HUDEP-2 (cell line): ENCODE measurements around the gene PLXNA3.

ENCODE experiments used
- DNase-seq, 76 experiments: peaks; one replicate each; lab custom pipeline; 2025; ENCODE audit not compliant: unreplicated experiment in 76 of 76; lab: John Stamatoyannopoulos, UW

Gene PLXNA3

GRCh38 chrX:154434394-154435168 lies 23.5 kb upstream of the PLXNA3 start:
- DNase-seq, result no peak

DNA sequence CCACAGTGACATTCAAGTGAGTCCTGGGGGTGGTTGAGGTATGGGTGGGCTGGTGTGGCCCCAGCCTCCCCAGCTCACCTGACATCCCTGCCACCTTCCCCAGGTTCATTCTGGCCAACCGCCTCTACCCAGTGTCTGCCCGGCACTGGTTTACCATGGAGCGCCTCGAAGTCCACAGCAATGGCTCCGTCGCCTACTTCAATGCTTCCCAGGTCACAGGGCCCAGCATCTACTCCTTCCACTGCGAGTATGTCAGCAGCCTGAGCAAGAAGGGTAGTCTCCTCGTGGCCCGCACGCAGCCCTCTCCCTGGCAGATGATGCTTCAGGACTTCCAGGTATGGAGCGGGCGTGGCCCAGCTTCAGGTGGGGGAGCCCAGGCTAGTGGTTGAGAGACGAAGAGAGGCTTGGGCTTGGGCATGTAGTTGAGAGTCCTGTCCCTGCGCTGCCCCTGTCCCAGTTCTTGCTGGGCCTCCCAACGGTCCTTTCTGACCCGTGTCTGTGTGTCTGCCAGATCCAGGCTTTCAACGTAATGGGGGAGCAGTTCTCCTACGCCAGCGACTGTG lies 22.8 kb upstream of the PLXNA3 start:
- DNase-seq, result no peak

GRCh38 chrX:154436374-154436982 lies 21.6 kb upstream of the PLXNA3 start:
- peak in 9 of 76 experiments; percentile 5 to 42 (median 22) for DNase-seq

DNA sequence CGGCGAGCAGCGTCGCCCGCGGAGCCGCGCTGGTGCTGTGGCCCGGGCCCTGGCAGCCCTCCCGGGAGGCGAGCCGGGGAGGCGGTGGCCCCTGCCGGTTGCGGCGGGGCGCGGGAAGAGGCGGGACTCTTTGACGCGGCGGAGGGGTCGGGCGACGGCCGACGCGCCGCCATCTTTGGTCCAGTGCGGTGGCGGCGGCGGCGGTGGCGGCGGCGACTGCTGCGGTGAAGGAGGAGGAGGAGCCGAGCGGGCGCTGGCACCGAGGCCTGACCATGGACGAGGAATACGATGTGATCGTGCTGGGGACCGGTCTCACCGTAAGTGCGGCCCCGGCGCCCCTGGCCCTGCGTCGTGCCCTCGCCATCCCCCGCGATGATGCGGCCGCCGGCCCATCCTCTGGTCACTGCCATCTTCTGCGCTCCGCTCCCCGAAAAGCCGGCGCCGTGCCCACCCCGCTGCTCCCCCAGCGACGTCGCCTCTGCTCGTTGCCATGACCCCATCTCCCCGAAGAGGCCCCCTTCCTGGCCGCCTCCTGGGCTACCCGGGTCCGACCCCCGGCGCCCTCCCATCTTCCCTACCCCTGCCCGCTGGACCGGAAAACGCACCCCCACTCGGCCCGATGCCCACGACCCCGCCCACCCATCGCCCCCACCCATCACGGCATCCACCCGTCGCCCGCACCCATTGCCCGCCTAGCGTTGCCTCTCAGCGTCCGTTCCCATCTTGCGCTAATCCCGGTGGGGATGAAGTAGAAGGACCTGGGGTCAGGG lies 20.9 kb upstream of the PLXNA3 start, which contains the start of gene GDI1:
Gene GDI1, plus strand, starts transcription at position 172 of the 770 bp plus-strand sequence. Its CDS starts 101 bp downstream, at position 273.
- peak in 25 of 76 experiments; percentile 3 to 44 (median 21) for DNase-seq

DNA sequence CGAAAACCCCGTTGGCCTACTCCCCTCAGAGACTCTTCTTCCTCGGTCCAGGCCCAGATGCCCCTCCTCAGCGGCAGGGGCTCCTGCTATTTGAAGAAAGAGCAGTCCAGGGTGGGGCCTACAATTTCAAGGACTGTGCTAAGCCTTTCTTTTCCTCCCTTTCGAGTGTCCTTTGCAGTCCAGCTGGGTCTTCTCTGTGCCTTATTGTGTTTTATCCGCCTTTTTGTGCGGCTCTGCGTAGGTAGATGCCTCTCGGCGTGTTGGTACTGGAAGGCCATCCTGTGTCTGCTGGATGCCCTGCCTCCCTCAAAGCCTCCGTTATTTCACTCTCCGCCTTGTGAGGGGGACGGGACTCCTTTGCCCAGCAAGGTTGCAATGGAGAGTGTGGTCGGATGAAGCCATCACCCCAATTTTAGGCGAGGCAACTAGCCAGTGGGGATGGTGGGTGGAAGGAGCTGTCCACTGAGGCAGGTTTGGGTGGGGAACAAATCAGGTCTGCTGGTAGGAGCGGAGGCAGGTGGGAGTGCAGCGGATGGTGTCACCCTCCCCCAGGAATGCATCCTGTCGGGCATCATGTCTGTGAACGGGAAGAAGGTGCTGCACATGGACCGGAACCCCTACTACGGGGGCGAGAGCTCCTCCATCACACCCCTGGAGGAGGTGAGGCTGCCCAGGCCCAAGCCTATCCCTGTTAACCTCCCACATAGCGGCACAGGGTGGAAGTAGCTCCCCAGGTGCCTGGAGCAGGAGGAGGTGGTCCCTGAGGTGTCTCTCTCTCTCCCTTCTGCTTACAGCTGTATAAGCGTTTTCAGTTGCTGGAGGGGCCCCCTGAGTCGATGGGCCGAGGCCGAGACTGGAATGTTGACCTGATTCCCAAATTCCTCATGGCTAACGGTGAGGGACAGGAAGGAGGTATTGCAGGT lies 19.8 kb upstream of the PLXNA3 start:
- no peak for DNase-seq

DNA sequence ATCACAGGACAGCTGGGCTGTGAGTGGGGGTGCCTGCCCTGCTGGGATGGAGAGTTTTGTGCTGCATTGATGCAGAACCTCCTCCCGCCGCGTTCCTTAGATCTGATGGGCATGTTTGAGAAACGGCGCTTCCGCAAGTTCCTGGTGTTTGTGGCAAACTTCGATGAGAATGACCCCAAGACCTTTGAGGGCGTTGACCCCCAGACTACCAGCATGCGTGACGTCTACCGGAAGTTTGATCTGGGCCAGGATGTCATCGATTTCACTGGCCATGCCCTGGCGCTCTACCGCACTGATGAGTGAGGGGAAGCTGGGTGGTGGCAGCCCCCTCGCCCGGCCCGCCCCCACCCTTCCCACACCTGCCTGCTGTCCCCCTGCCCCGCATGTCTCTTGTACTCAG lies 18.2 kb upstream of the PLXNA3 start:
- no peak for DNase-seq

DNA sequence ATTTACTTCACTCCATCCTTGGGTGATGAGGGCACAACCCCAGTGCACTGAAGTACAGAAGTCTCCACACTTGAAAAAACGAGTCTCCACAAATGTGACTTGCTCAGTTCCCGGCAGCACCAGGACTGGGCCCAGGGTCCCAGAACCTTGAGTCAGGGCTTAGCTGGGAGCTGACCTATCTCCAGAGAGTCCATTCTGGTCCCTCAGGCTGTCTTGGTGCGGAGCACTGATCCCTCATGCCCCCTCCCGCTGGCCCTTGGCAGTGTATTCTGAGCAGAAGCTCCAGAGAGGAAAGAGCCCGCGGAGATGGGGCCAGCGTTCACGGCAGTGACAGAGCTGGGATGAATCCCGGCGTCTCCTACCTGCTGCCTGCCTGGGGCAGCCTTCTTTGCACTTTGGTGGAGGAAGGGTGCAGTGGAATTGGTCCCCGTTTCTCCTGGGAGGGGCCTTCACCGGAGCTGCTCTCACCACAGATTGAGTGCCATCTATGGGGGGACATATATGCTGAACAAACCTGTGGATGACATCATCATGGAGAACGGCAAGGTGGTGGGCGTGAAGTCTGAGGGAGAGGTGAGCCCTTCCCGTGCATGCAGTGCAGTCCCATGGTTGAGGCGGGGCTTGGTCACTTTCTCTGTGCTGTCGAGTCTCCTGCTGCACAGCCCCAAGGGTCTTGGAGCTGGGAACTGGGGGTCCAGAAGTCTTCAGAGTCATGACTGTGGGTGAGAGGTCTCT lies 17.3 kb upstream of the PLXNA3 start:
- no peak for DNase-seq

DNA sequence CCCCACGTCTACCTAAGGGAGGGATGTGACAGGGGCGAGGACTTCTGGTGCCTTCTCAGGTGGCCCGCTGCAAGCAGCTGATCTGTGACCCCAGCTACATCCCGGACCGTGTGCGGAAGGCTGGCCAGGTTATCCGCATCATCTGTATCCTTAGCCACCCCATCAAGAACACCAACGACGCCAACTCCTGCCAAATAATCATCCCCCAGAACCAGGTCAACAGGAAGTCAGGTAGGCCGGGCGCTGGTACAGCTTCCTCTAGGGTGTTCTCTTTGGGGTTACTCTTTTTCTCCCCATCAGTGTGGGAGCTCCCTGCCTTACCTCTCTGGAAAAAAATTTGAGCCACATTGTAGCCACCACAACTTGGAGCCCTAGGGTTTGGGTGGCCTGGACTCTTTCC lies 16.5 kb upstream of the PLXNA3 start:
- DNase-seq, result no peak

DNA sequence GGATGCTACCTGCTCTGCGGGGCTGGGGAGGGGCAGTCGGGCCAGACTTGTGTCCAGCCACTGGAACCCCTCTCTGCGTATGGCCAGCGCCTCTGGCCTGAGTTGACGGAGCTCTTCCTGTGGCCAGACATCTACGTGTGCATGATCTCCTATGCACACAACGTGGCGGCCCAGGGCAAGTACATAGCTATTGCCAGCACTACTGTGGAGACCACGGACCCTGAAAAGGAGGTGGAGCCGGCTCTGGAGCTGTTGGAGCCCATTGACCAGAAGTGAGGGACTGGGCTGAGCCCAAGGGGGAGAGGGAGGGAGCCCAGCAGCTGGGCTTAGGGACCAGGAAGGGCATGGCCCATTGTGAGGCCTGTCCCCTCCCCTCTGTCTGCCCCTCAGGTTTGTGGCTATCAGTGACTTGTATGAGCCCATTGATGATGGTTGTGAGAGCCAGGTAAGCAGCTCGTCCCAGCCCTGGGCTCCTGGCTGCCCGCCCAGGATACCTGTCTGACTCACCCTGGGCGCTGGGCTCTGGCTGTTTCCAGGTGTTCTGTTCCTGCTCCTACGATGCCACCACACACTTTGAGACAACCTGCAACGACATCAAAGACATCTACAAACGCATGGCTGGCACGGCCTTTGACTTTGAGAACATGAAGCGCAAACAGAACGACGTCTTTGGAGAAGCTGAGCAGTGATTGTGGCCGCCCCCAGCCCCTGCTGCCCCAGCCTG lies 15.9 kb upstream of the PLXNA3 start:
- no peak for DNase-seq

DNA sequence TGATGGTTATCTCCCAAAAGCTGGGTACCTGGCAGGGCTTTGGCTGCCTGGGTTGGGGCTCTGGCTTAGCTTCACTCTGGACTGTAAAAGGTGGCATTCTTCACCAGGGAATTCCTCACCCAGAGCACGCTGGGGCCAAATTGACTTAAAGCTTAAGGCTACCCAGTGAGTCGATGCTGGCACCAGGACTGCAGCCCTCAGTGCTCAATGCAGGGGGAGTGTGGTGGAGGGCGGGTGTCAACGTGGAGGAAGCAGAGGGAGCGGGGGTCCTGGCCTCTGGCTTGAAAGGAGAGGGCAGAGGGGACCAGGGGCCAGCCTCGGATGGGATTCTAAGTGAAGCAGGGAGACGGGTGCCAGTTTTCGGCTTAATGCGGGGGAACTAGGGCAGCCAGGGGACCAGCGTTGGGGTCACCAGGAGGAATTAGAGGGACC lies 14.6 kb upstream of the PLXNA3 start:
- DNase-seq, result no peak

- DNase-seq, result peak in 56 of 76 experiments; percentile 0 to 73 (median 42)
These were observed 13.9 kb upstream of the PLXNA3 start, which contains the start of gene FAM50A for GRCh38 chrX:154443992-154444754. Gene FAM50A, plus strand, starts transcription at chrX:154444141. Its CDS starts 95 bp downstream, at chrX:154444236.

- no peak for DNase-seq
These were observed 13.3 kb upstream of the PLXNA3 start for GRCh38 chrX:154444755-154445246.

DNA sequence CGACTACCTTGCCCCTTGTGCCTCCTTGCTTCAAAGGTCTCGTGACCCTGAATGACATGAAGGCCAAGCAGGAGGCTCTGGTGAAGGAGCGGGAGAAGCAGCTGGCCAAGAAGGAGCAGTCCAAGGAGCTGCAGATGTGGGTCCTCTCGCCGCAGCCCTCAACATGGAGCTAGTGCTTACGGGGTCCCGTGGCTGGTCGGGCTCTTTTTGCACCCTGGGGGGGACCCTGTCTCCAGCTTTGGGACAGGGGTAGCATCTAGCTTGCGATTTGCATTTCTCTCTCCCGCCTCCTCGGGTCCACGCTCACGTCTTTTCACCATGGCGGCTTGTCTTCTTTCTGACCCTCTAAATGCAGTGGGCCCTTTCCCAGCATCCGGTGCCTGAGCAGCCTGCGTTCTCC lies 12.3 kb upstream of the PLXNA3 start:
- no peak for DNase-seq

- no peak for DNase-seq
These were observed 11.7 kb upstream of the PLXNA3 start for GRCh38 chrX:154446430-154446829.

- DNase-seq, result no peak
These were observed 9.6 kb upstream of the PLXNA3 start for GRCh38 chrX:154448484-154448883.

- DNase-seq, result no peak
These were observed 8.5 kb upstream of the PLXNA3 start for GRCh38 chrX:154449618-154450017.

DNA sequence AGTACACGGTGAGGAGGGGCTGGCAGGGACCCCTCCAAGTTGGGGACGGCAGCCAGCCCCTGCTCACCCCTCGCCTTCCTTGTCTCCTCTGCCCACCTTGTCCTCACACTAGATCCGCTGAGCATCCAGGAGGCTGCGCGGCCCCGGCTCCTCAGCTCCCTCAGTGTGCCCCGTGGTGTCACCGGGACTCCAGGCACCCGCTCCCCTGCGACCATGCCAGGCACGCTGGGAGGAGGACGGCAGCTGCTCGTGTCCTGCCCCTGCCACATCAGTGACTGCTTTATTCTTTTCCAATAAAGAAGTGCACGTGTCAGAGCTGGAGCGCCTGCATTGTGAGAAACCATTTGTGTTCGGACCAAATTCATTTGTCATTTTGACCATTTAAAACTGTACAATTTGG lies 7.8 kb upstream of the PLXNA3 start:
- DNase-seq, result no peak

DNA sequence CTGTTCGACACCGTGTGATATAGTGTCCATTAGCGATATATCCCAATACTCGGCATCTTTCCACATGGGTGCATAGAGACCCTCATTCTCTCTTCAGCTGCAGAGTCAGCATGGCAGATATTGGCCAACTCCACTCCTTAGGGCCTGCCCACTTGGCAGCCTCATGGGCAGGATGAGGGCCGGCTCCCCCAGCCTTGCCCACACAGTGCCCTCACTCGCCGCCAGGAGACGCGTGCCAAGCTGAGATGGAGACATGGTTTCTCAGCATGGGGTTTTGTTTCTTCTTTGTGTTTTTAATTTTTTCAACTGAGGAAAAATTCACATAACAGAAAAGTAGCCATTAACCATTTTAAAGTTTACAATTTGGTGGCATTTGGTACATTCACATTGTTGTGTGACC lies 5.3 kb upstream of the PLXNA3 start:
- no peak for DNase-seq
